Breast epithelium (tissue), 3 donors: Measurements from ENCODE around the gene MXRA7.

Source experiments
- CTCF ChIP-seq, 3 donors: fragments of 450-650 bp; IDR thresholded peaks; one replicate each; pipeline ENCODE4 v1.5.1; 2016 to 2017; ENCODE audit warnings: antibody characterized with exemption in 3 of 3, mild to moderate bottlenecking in 3 of 3, moderate library complexity in 3 of 3
- POLR2A ChIP-seq: fragments of 450-650 bp; IDR thresholded peaks from one replicate; pipeline ENCODE4 v1.6.1; 2016; ENCODE audit warnings: antibody characterized with exemption, mild to moderate bottlenecking, moderate library complexity
- POLR2AphosphoS5 ChIP-seq, 3 donors: sonication (generic); formaldehyde crosslinking; IDR thresholded peaks; one replicate each; pipeline ENCODE4 v1.6.1; 2017; ENCODE audit warnings: antibody characterized with exemption in 3 of 3

- no peak for TF ChIP-seq POLR2A
- TF ChIP-seq CTCF (IDR thresholded peaks at IDR 0.05), result no peak
- TF ChIP-seq POLR2AphosphoS5 (IDR thresholded peaks at IDR 0.05), result no peak
Observed at GRCh38 chr17:76721463-76721862, 10.7 kb upstream of the MXRA7 start.
